Astrocyte of the cerebellum (primary cell): Measurements from ENCODE around the gene C16orf87.

Experiments used
- DNase-seq: peaks from one replicate; pipeline ENCODE4 v3.0.0-alpha.2; 2011; ENCODE audit warnings: low read depth
- H3K4me3 ChIP-seq: 2 replicates; pipeline ENCODE4 v1.5.1; 2011; ENCODE audit warnings: mild to moderate bottlenecking, low read depth, low read length, moderate library complexity
- in situ Hi-C: cut with HindIII; loops from 2 replicates; pipeline ENCODE4 v1.10.0; 2017; ENCODE audit warnings: low sequenced_read_pairs
- TF ChIP-seq, protein P1 (sequence below): IDR thresholded peaks from 2 replicates; pipeline ENCODE4 v1.5.1; 2012; ENCODE audit warnings: low read length, low read depth, moderate library complexity, mild to moderate bottlenecking; ENCODE audit errors: missing control alignments

Gene C16orf87

DNA sequence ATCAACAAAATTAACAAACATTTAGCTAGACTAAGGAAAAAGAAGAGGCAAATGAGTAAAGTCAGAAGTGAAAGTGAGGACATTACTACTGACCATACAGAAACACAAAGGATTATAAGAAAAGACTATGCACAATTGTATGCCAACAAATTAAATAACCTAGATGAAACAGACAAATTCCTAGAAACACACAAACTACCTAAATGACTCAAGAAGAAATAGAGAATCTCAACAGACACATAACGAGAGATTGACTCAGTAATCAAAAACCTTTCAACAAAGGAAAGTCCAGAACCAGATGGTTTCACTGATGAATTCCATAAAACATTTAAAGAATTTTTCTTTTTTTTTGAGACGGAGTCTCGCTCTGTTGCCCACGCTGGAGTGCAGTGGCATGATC lies 47.2 kb downstream of the C16orf87 start:
- TF ChIP-seq, protein P1, sequence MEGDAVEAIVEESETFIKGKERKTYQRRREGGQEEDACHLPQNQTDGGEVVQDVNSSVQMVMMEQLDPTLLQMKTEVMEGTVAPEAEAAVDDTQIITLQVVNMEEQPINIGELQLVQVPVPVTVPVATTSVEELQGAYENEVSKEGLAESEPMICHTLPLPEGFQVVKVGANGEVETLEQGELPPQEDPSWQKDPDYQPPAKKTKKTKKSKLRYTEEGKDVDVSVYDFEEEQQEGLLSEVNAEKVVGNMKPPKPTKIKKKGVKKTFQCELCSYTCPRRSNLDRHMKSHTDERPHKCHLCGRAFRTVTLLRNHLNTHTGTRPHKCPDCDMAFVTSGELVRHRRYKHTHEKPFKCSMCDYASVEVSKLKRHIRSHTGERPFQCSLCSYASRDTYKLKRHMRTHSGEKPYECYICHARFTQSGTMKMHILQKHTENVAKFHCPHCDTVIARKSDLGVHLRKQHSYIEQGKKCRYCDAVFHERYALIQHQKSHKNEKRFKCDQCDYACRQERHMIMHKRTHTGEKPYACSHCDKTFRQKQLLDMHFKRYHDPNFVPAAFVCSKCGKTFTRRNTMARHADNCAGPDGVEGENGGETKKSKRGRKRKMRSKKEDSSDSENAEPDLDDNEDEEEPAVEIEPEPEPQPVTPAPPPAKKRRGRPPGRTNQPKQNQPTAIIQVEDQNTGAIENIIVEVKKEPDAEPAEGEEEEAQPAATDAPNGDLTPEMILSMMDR = no peak
- DNase-seq = no peak
- H3K4me3 ChIP-seq = no peak overlapping the region
- in situ Hi-C loops = no loop called here

DNA sequence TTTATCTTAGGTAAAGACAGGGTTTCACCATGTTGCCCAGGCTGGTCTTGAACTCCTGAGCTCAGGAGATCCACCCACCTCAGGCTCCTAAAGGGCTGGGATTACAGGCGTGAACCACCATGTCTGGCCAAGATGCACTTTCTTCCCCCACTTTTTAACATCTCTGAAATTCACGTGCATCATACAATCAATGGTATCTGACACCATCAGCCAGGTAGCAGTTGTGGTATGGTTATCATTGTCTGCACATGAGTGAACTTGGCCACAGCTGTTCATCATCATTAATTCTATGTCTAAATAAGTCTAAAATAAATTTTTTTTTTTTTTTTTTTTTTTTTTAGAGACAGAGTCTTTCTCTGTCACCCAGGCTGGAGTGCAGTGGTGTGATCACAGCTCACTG lies 48.7 kb downstream of the C16orf87 start:
- DNase-seq = no peak
- no peak overlapping the region for H3K4me3 ChIP-seq
- in situ Hi-C loops = no loop called here
- TF ChIP-seq, protein P1 = no peak

DNA sequence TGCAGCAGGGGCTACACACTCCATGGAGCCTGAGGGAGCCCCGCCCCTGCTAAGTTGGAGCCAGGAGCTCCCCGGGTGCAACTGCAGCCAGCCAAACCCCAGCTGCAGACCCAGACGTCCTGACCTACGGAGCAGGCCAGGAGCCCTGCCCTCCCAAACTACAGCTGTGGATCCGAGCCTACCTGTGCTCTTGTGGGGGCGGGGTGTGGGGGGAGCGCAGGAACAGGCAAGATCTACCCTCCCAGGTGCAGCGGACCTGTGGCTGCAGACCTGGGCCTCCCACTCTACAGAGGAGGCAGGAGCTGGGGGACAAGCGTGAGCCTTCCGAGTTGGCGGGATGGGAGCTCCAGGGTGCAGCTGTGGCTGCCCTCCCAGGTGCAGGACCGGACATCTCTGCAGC lies 53.2 kb downstream of the C16orf87 start:
- TF ChIP-seq, protein P1 = no peak
- DNase-seq = no peak
- in situ Hi-C loops = no loop called here
- H3K4me3 ChIP-seq = no peak overlapping the region

DNA sequence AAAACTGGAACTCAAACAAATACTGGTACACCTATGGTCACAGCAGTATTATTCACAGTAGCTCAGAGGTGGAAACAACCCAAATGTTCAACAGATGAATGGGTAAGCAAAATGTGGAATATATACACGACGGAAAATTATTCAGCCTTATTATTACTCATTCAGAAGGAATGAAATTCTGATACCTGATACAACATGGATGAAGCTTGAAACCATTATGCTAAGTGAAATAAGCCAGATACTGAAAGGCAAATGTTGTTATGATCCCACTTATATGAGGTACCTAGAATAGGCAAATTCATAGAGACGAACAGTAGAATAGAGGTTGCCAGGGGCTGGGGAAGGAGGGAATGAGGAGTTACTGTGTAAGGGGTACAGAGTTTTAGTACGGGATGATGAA lies 55.8 kb downstream of the C16orf87 start:
- TF ChIP-seq, protein P1 = no peak
- DNase-seq = peak; percentile 2
- in situ Hi-C loops = no loop called here
- no peak overlapping the region for H3K4me3 ChIP-seq

DNA sequence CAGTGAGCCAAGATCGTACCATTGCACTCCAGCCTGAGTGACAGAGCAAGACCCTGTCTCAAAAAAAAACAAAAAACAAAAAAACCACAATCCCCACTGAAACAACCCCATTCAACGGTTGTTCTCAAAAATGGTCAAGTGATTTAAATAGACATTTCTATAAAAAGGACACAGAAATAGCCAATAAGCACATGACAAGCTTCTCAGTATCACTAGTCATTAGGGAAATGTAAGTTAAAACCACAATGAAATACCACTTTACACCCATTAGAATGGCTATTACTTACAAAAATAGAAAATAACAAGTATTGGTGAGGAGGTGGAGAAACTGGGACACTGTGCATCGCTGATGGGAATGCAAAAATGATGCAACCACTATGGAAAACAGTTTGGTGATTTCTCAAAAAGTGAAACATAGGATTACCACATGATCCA lies 56.2 kb downstream of the C16orf87 start:
- in situ Hi-C loops = no loop called here
- H3K4me3 ChIP-seq = no peak overlapping the region
- TF ChIP-seq, protein P1 = no peak
- no peak for DNase-seq

DNA sequence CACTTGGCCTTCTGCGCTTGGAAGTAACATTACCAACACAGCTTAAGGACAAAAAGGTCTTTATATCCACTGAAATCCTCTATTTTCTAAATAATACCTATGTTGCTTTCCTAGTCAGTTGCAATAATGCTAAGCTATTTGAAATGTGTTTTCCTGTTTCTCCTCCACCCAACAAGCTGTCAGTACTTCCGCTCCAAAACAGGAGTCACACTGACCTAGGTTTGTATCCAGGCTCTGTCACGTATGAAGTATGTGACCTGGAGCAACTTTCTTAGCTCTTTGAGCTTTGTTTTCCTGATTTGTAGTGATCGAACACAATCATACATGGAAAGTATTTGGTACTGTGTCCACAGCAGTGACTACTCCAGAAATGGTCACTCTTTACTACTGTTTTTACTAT lies 58.5 kb downstream of the C16orf87 start:
- TF ChIP-seq, protein P1 = no peak
- no peak for DNase-seq
- in situ Hi-C loops = no loop called here
- H3K4me3 ChIP-seq = no peak overlapping the region

DNA sequence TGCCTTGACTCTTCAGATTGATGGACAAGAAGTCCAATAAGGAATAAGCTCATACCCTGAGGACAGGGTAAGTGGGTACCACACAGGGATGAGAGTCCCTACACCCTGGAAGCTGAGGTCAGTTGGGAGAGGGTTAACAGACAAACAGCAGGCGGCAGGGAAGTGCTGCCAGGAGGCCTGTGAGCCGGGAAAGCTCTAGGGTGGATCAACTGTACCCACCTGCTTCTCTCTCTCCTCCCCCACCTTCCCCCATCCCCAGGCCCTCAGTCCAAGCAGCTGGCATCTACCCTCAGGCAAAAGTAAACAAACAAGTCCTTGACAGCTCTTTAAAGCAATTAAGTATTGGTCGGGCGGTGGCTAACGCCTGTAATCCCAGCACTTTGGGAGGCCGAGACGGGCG lies 62.2 kb downstream of the C16orf87 start:
- in situ Hi-C loops = no loop called here
- H3K4me3 ChIP-seq = no peak overlapping the region
- no peak for DNase-seq
- TF ChIP-seq, protein P1 = no peak
